BLaER1 (cell line): ENCODE measurements around the gene LURAP1L.

Source experiments
- H3K27ac ChIP-seq: shearing (Covaris generic); formaldehyde crosslinking; 2 replicates; pipeline ENCODE4 v1.8.1; 2022
- H3K27me3 ChIP-seq: shearing (Covaris generic); formaldehyde crosslinking; 2 replicates; pipeline ENCODE4 v1.8.1; 2022
- H3K36me3 ChIP-seq: shearing (Covaris generic); formaldehyde crosslinking; 2 replicates; pipeline ENCODE4 v1.8.1; 2022
- H3K4me1 ChIP-seq: shearing (Covaris generic); formaldehyde crosslinking; 2 replicates; pipeline ENCODE4 v1.8.1; 2022
- H3K4me2 ChIP-seq: shearing (Covaris generic); formaldehyde crosslinking; 2 replicates; pipeline ENCODE4 v1.8.1; 2022
- H3K4me3 ChIP-seq: shearing (Covaris generic); formaldehyde crosslinking; 2 replicates; pipeline ENCODE4 v1.8.1; 2022
- H3K9ac ChIP-seq: shearing (Covaris generic); formaldehyde crosslinking; 2 replicates; pipeline ENCODE4 v1.8.1; 2022
- H3K9me3 ChIP-seq: shearing (Covaris generic); formaldehyde crosslinking; 2 replicates; pipeline ENCODE4 v1.8.1; 2022
- H4K20me1 ChIP-seq: shearing (Covaris generic); formaldehyde crosslinking; 2 replicates; pipeline ENCODE4 v1.8.1; 2022
- Cebpa-rat ChIP-seq: shearing (Covaris generic); IDR thresholded peaks from 2 replicates; pipeline ENCODE4 v1.8.1; 2022

Gene LURAP1L

GRCh38 chr9:12774861-12775678 is at the start of gene LURAP1L:
Gene LURAP1L, plus strand, starts transcription at chr9:12775020. Its CDS starts 696 bp downstream, at chr9:12775716.
- Histone ChIP-seq H3K36me3 (no peaks in the 10 kb centered on the region), H3K9ac (no peak within 1 kb of the TSS), H3K4me1 (no peaks in the 10 kb centered on the region), H3K4me2 (no peak within 1 kb of the TSS), H3K27ac (no peak within 1 kb of the TSS), H3K4me3 (no peak within 1 kb of the TSS), H3K9me3 (peaks cover 17% of the 10 kb centered on the region), H4K20me1 (no peaks in the 10 kb centered on the region), H3K27me3 (no peaks in the 10 kb centered on the region)
- no peak for TF ChIP-seq Cebpa-rat

- no peaks in the 10 kb centered on the region for H4K20me1 ChIP-seq
- no peak overlapping the region for H3K27ac ChIP-seq
- H3K9ac ChIP-seq: no peak overlapping the region
- TF ChIP-seq Cebpa-rat: no peak
- no peaks in the 10 kb centered on the region for H3K4me1 ChIP-seq
- H3K27me3 ChIP-seq: no peaks in the 10 kb centered on the region
- H3K9me3 ChIP-seq: no peaks in the 10 kb centered on the region
- no peak overlapping the region for H3K4me2 ChIP-seq
- no peak overlapping the region for H3K4me3 ChIP-seq
- no peaks in the 10 kb centered on the region for H3K36me3 ChIP-seq
Measured at GRCh38 chr9:12726795-12727194, 48.0 kb upstream of the LURAP1L start.

GRCh38 chr9:12730198-12730597 is 44.6 kb upstream of the LURAP1L start:
- no peaks in the 10 kb centered on the region for H3K4me1 ChIP-seq
- H3K36me3 ChIP-seq: no peaks in the 10 kb centered on the region
- no peak overlapping the region for H3K27ac ChIP-seq
- peaks cover 5% of the 10 kb centered on the region; the same call in 1 of the 2 replicates for H3K9me3 ChIP-seq
- H3K27me3 ChIP-seq: no peaks in the 10 kb centered on the region
- no peak overlapping the region for H3K4me2 ChIP-seq
- TF ChIP-seq Cebpa-rat: no peak
- no peak overlapping the region for H3K4me3 ChIP-seq
- no peak overlapping the region for H3K9ac ChIP-seq
- H4K20me1 ChIP-seq: no peaks in the 10 kb centered on the region

- TF ChIP-seq Cebpa-rat: no peak
- H3K4me3 ChIP-seq: no peak overlapping the region
Measured at GRCh38 chr9:12730927-12731326, 43.9 kb upstream of the LURAP1L start.

GRCh38 chr9:12732971-12733370 is 41.8 kb upstream of the LURAP1L start:
- peaks cover 5% of the 10 kb centered on the region; the same call in 1 of the 2 replicates for H3K9me3 ChIP-seq
- TF ChIP-seq Cebpa-rat: no peak
- H3K4me2 ChIP-seq: no peak overlapping the region
- no peak overlapping the region for H3K27ac ChIP-seq
- H3K4me1 ChIP-seq: no peaks in the 10 kb centered on the region
- H4K20me1 ChIP-seq: no peaks in the 10 kb centered on the region
- no peak overlapping the region for H3K4me3 ChIP-seq
- H3K36me3 ChIP-seq: no peaks in the 10 kb centered on the region
- H3K27me3 ChIP-seq: no peaks in the 10 kb centered on the region
- H3K9ac ChIP-seq: no peak overlapping the region

More at GRCh38 chr9:12730927-12731326, 43.9 kb upstream of the LURAP1L start:
- Histone ChIP-seq H3K27ac (no peak overlapping the region), H3K36me3 (no peaks in the 10 kb centered on the region), H3K9me3 (peaks cover 5% of the 10 kb centered on the region; the same call in 1 of the 2 replicates), H4K20me1 (no peaks in the 10 kb centered on the region), H3K9ac (no peak overlapping the region), H3K4me1 (no peaks in the 10 kb centered on the region), H3K4me2 (no peak overlapping the region), H3K27me3 (no peaks in the 10 kb centered on the region)

GRCh38 chr9:12735665-12736064 is 39.2 kb upstream of the LURAP1L start:
- no peak for TF ChIP-seq Cebpa-rat
- peaks cover 5% of the 10 kb centered on the region; the same call in 1 of the 2 replicates for H3K9me3 ChIP-seq
- no peak overlapping the region for H3K9ac ChIP-seq
- no peaks in the 10 kb centered on the region for H3K27me3 ChIP-seq
- no peaks in the 10 kb centered on the region for H4K20me1 ChIP-seq
- H3K4me3 ChIP-seq: no peak overlapping the region
- H3K27ac ChIP-seq: no peak overlapping the region
- no peaks in the 10 kb centered on the region for H3K36me3 ChIP-seq
- no peaks in the 10 kb centered on the region for H3K4me1 ChIP-seq
- H3K4me2 ChIP-seq: peak overlapping the region; percentile 5; the same call in 1 of the 2 replicates

GRCh38 chr9:12737871-12738270 is 36.9 kb upstream of the LURAP1L start:
- Histone ChIP-seq H3K36me3 (no peaks in the 10 kb centered on the region), H3K9ac (no peak overlapping the region), H3K4me2 (no peak overlapping the region), H3K4me3 (no peak overlapping the region), H4K20me1 (no peaks in the 10 kb centered on the region), H3K4me1 (no peaks in the 10 kb centered on the region), H3K9me3 (peaks cover 5% of the 10 kb centered on the region; the same call in 1 of the 2 replicates), H3K27me3 (no peaks in the 10 kb centered on the region), H3K27ac (no peak overlapping the region)
- no peak for TF ChIP-seq Cebpa-rat

GRCh38 chr9:12739014-12739652 is 35.7 kb upstream of the LURAP1L start:
- no peaks in the 10 kb centered on the region for H3K4me1 ChIP-seq
- TF ChIP-seq Cebpa-rat: no peak
- no peak overlapping the region for H3K9ac ChIP-seq

GRCh38 chr9:12740845-12741244 is 34.0 kb upstream of the LURAP1L start:
- no peaks in the 10 kb centered on the region for H3K27me3 ChIP-seq
- TF ChIP-seq Cebpa-rat: no peak
- H3K36me3 ChIP-seq: no peaks in the 10 kb centered on the region
- H3K4me2 ChIP-seq: no peak overlapping the region
- H3K27ac ChIP-seq: no peak overlapping the region
- H3K4me1 ChIP-seq: no peaks in the 10 kb centered on the region
- no peaks in the 10 kb centered on the region for H4K20me1 ChIP-seq
- H3K4me3 ChIP-seq: no peak overlapping the region
- H3K9me3 ChIP-seq: no peaks in the 10 kb centered on the region
- H3K9ac ChIP-seq: no peak overlapping the region

More at GRCh38 chr9:12739014-12739652, 35.7 kb upstream of the LURAP1L start:
- Histone ChIP-seq H3K9me3 (peaks cover 5% of the 10 kb centered on the region; the same call in 1 of the 2 replicates), H3K27ac (no peak overlapping the region), H3K4me3 (no peak overlapping the region), H3K4me2 (no peak overlapping the region), H3K36me3 (no peaks in the 10 kb centered on the region), H4K20me1 (no peaks in the 10 kb centered on the region), H3K27me3 (no peaks in the 10 kb centered on the region)

- Histone ChIP-seq H3K9ac (no peak overlapping the region), H3K36me3 (no peaks in the 10 kb centered on the region), H3K4me3 (no peak overlapping the region), H4K20me1 (no peaks in the 10 kb centered on the region), H3K9me3 (no peaks in the 10 kb centered on the region), H3K4me1 (no peaks in the 10 kb centered on the region), H3K27me3 (no peaks in the 10 kb centered on the region), H3K4me2 (no peak overlapping the region), H3K27ac (no peak overlapping the region)
- no peak for TF ChIP-seq Cebpa-rat
Measured at GRCh38 chr9:12748016-12748415, 26.8 kb upstream of the LURAP1L start.
